ENCODE measurements around the gene IFT81. TPM values are rescaled to one million over a fixed set of nuclear protein-coding genes. Genes with fewer than 3 reads are reported as not detected.
A peak's percentile ranks its signal among the peaks of the same experiment; 100 is the strongest.

IFT81 gene
- total RNA-seq, 6 experiments from 2014 or later: 1.3 to 5.1 (median 2.5) TPM

DNA sequence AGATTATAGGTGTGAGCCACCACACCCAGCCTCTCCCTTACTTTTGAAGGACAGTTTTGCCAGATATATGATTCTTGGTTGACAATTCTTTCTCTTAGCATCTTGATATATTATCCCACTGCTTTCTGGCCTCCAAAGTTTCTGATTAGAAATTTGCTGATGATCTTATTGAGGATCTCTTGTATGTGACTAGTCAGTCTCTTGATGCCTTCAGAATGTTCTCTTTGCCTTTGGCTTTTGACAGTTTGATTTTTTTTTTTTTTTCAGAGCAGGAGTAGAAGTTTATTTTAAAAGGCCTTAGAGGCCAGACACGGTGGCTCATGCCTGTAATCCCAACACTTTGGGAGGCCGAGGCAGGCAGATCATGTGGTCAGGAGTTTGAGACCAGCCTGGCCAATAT is 32.6 kb downstream of the IFT81 start:
- Histone ChIP-seq H3K4me1 (peaks cover 0 to 10% (median 0%) of the 10 kb centered on the region in 4 donors), H3K9me3 (no peaks in the 10 kb centered on the region), H3K36me3 (no peaks in the 10 kb centered on the region), H3K27ac (no peak overlapping the region), H3K27me3 (no peaks in the 10 kb centered on the region), H3K4me3 (no peak overlapping the region)
- no peak for DNase-seq
- intact Hi-C loops (cut with DNase I): no loop called here
- ATAC-seq: no peak
- WGBS (ENCODE audit: insufficient coverage, low coverage, low lambda C conversion rate, missing lambda C conversion rate): 100% methylated on average over 2 of the region's 2 CpGs
- TF ChIP-seq, protein P1, sequence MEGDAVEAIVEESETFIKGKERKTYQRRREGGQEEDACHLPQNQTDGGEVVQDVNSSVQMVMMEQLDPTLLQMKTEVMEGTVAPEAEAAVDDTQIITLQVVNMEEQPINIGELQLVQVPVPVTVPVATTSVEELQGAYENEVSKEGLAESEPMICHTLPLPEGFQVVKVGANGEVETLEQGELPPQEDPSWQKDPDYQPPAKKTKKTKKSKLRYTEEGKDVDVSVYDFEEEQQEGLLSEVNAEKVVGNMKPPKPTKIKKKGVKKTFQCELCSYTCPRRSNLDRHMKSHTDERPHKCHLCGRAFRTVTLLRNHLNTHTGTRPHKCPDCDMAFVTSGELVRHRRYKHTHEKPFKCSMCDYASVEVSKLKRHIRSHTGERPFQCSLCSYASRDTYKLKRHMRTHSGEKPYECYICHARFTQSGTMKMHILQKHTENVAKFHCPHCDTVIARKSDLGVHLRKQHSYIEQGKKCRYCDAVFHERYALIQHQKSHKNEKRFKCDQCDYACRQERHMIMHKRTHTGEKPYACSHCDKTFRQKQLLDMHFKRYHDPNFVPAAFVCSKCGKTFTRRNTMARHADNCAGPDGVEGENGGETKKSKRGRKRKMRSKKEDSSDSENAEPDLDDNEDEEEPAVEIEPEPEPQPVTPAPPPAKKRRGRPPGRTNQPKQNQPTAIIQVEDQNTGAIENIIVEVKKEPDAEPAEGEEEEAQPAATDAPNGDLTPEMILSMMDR (IDR thresholded peaks at IDR 0.05): no peak
- TF ChIP-seq POLR2A (IDR thresholded peaks at IDR 0.05): no peak

DNA sequence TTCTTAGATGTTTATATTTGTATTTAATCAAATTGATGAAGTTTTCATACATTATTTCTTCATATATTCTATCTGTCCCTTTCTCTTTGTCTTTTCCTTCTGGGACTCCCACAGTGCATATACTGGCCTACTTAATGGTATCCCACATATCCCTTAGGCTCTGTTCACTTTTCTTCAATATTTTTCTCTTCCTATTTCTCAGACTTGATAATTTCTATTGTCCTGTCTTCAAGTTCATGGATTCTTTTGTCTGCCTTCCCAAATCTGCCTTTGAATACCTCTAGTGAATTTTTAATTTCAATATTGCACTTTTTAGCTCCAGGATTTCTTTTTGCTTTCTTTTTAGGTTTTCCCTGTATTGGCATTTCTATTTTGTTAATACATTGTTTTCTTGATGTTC is 33.4 kb downstream of the IFT81 start:
- intact Hi-C loops (cut with DNase I): no loop called here
- no peak overlapping the region for H3K4me3 ChIP-seq
- no peaks in the 10 kb centered on the region for H3K9me3 ChIP-seq
- TF ChIP-seq, protein P1 (IDR thresholded peaks at IDR 0.05): no peak
- TF ChIP-seq POLR2A (IDR thresholded peaks at IDR 0.05): no peak
- no peak for ATAC-seq
- no peak for DNase-seq
- H3K27me3 ChIP-seq: no peaks in the 10 kb centered on the region
- H3K36me3 ChIP-seq: no peaks in the 10 kb centered on the region
- no peak overlapping the region for H3K27ac ChIP-seq
- H3K4me1 ChIP-seq: peaks cover 0 to 10% (median 0%) of the 10 kb centered on the region in 4 donors

DNA sequence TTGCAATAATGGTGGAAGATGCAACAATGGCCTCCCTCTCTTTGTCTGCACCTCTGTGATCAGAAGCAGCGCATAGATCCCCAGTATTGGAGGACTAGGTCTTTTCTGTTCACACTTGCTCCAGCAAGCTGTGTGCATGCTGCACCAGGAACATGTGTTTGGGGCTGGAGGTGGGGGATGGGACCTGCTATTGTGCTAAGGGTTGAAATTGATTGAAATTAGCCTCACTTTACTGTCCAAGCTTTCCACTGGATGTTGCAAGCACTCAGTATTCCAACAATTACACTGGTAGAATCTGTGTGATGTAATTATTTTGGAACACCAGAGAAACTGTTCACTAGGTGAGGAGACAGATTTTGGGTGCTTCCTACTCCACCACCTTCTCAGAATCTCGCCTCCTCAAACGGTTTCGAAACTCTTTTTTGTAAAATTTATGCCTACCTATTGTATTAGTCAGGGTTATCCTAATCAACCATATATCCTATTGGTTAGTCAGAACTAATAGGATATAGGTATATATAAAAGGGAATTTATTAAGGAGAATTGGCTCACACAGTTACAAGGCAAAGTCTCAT is 35.6 kb downstream of the IFT81 start:
- Histone ChIP-seq H3K27me3 (no peaks in the 10 kb centered on the region), H3K27ac (no peak overlapping the region), H3K36me3 (no peaks in the 10 kb centered on the region), H3K4me3 (no peak overlapping the region), H3K4me1 (peaks cover 0 to 10% (median 0%) of the 10 kb centered on the region in 4 donors), H3K9me3 (no peaks in the 10 kb centered on the region)
- intact Hi-C loops (cut with DNase I): no loop called here
- ATAC-seq (peak in 3 of 4 donors; percentile 66 to 95 (median 75)), DNase-seq (peak in 2 of 3 donors; percentile 53 to 58)
- TF ChIP-seq, protein P1 (IDR thresholded peaks at IDR 0.05): no peak
- TF ChIP-seq POLR2A (IDR thresholded peaks at IDR 0.05): no peak
- WGBS (ENCODE audit: insufficient coverage, low coverage, low lambda C conversion rate, missing lambda C conversion rate): 91% methylated on average over 4 of the region's 4 CpGs

DNA sequence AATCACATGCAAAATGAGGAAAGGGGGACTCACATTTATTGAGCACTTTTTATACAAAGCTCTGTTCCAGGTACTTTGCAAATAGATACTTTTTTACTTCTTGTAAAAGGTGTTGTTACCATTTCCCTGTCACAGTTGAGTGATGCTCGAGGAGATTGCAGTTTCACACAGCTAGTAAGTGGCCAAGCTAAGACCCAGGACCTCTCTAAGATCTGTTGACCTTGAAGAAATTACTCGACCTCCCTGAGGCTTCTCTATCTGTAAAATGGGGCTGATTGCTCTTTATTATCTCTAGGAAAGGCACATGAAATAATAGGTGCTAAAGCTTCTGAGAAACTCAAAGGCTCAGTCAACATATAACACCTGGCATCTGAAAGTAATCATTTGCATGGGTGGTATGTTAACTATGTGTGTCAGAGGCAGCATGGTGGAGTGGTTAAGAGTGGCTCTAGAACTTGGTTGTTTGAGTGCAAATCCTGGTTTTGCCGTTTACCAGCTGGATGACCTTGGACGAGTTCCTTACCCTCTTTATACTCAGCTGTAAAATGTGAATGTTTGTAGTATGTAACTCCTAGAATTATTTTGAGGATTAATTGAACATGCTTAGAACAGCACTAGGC is 41.5 kb downstream of the IFT81 start:
- Histone ChIP-seq H3K4me3 (no peak overlapping the region), H3K4me1 (no peaks in the 10 kb centered on the region), H3K27ac (no peak overlapping the region), H3K9me3 (no peaks in the 10 kb centered on the region), H3K27me3 (no peaks in the 10 kb centered on the region), H3K36me3 (no peaks in the 10 kb centered on the region)
- DNase-seq (no peak), ATAC-seq (no peak)
- no peak for TF ChIP-seq POLR2A (IDR thresholded peaks at IDR 0.05)
- TF ChIP-seq, protein P1 (IDR thresholded peaks at IDR 0.05): no peak
- intact Hi-C loops (cut with DNase I): no loop called here
- WGBS (ENCODE audit: insufficient coverage, low coverage, low lambda C conversion rate, missing lambda C conversion rate): 86% methylated on average over 4 of the region's 4 CpGs
